Measurements from ENCODE around the gene EML4. TPM values are rescaled to one million over a fixed set of nuclear protein-coding genes. Genes with fewer than 3 reads are reported as not detected.

The EML4 gene
- total and polyA plus RNA-seq, 2 of the 13 experiments (the other 11 are each of a cell fraction or from before 2014, with no cell fraction given): 243 to 476 TPM

- no peak for TF ChIP-seq ZFP41 (CRISPR knock-in tag; IDR thresholded peaks at IDR 0.05; ENCODE audit: borderline replicate concordance)
- TF ChIP-seq SOX6 (IDR thresholded peaks at IDR 0.05): no peak
- peak; percentile 44; the same call in 1 of the 2 replicates for TF ChIP-seq SOX6 (CRISPR knock-in tag; IDR thresholded peaks at IDR 0.05)
- TF ChIP-seq ZNF567 (CRISPR knock-in tag; IDR thresholded peaks at IDR 0.05; ENCODE audit: borderline replicate concordance): no peak
- TF ChIP-seq ZNF761 (CRISPR knock-in tag; conservative IDR thresholded peaks at IDR 0.05): no peak
- TF ChIP-seq FOXA1 (IDR thresholded peaks at IDR 0.05): no peak
- TF ChIP-seq FOXA1 (CRISPR knock-in tag; IDR thresholded peaks at IDR 0.05): peak; percentile 85
- no peak for TF ChIP-seq ZBTB1 (CRISPR knock-in tag; IDR thresholded peaks at IDR 0.05; ENCODE audit: borderline replicate concordance)
- TF ChIP-seq ZNF230 (CRISPR knock-in tag; IDR thresholded peaks at IDR 0.05): no peak
- no peak for TF ChIP-seq HIVEP1 (CRISPR knock-in tag; IDR thresholded peaks at IDR 0.05)
- no peak for TF ChIP-seq IRF2 (CRISPR knock-in tag; IDR thresholded peaks at IDR 0.05)
- TF ChIP-seq ZNF484 (CRISPR knock-in tag; IDR thresholded peaks at IDR 0.05; ENCODE audit: borderline replicate concordance, low read depth): no peak
- peak; percentile 27; the same call in 1 of the 2 replicates for TF ChIP-seq ARID4A (CRISPR knock-in tag; IDR thresholded peaks at IDR 0.05; ENCODE audit: borderline replicate concordance)
- no peak for TF ChIP-seq POLR2A (IDR thresholded peaks at IDR 0.05; ENCODE audit: insufficient read depth in 1 of 2, low read depth in 2 of 2, low read length in 2 of 2)
- TF ChIP-seq ZBTB3 (CRISPR knock-in tag; IDR thresholded peaks at IDR 0.05; ENCODE audit: borderline replicate concordance, low read depth): no peak
- no peak for TF ChIP-seq ZNF790 (CRISPR knock-in tag; IDR thresholded peaks at IDR 0.05; ENCODE audit: borderline replicate concordance)
- TF ChIP-seq KAT8 (CRISPR knock-in tag; IDR thresholded peaks at IDR 0.05): no peak
- TF ChIP-seq HMGXB4 (CRISPR knock-in tag; IDR thresholded peaks at IDR 0.05; ENCODE audit: borderline replicate concordance in 1 of 2, low read depth in 1 of 2): no peak
- no peak for TF ChIP-seq ZSCAN21 (CRISPR knock-in tag; IDR thresholded peaks at IDR 0.05; ENCODE audit: borderline replicate concordance)
- peak; percentile 34; the same call in 1 of the 2 replicates for TF ChIP-seq GATAD1 (CRISPR knock-in tag; IDR thresholded peaks at IDR 0.05)
- no peak for TF ChIP-seq HES4 (CRISPR knock-in tag; IDR thresholded peaks at IDR 0.05; ENCODE audit: borderline replicate concordance)
- no peak for TF ChIP-seq HNF4A (CRISPR knock-in tag; IDR thresholded peaks at IDR 0.05)
- TF ChIP-seq PTBP1 (IDR thresholded peaks at IDR 0.05; ENCODE audit: low read depth, low read length, poor library complexity, severe bottlenecking): no peak
- peak; percentile 86 for TF ChIP-seq FOXK1 (CRISPR knock-in tag; IDR thresholded peaks at IDR 0.05; ENCODE audit: borderline replicate concordance, low read depth)
- no peak for TF ChIP-seq KDM5A (IDR thresholded peaks at IDR 0.05; ENCODE audit: borderline replicate concordance, low read length)
- no peak for TF ChIP-seq ZFYVE20 (CRISPR knock-in tag; IDR thresholded peaks at IDR 0.05; ENCODE audit: borderline replicate concordance, low read depth)
- TF ChIP-seq XRCC5 (optimal IDR thresholded peaks at IDR 0.05; ENCODE audit: low read length): no peak
- TF ChIP-seq YEATS4 (CRISPR knock-in tag; IDR thresholded peaks at IDR 0.05; ENCODE audit: borderline replicate concordance): no peak
Observed at GRCh38 chr2:42327125-42327524, 158.0 kb downstream of the EML4 start (continued).

Data from HepG2 (cell line).